ENCODE measurements around the gene MYO10.

The MYO10 gene

GRCh38 chr5:16914108-16914435, 22.0 kb downstream of the MYO10 start:
- DNase-seq = peak; percentile 20

GRCh38 chr5:16913187-16914107, 22.6 kb downstream of the MYO10 start:
- DNase-seq = no peak

GRCh38 chr5:16912080-16912479, 24.0 kb downstream of the MYO10 start:
- DNase-seq = no peak

GRCh38 chr5:16909464-16909863, 26.6 kb downstream of the MYO10 start:
- DNase-seq = peak; percentile 74

GRCh38 chr5:16907270-16907669, 28.8 kb downstream of the MYO10 start:
- no peak for DNase-seq

GRCh38 chr5:16906255-16906654, 29.8 kb downstream of the MYO10 start:
- no peak for DNase-seq

GRCh38 chr5:16903480-16904300, 32.4 kb downstream of the MYO10 start:
- DNase-seq = no peak

- DNase-seq = no peak
These were observed 33.2 kb downstream of the MYO10 start for GRCh38 chr5:16902846-16903245.

GRCh38 chr5:16901021-16901644, 35.0 kb downstream of the MYO10 start:
- DNase-seq = no peak

GRCh38 chr5:16899171-16899570, 36.9 kb downstream of the MYO10 start:
- DNase-seq = no peak

- DNase-seq = no peak
These were observed 38.3 kb downstream of the MYO10 start for GRCh38 chr5:16897800-16898199.

- DNase-seq = peak; percentile 9
These were observed 38.8 kb downstream of the MYO10 start for GRCh38 chr5:16897284-16897704.

GRCh38 chr5:16896767-16897166, 39.3 kb downstream of the MYO10 start:
- DNase-seq = no peak

- DNase-seq = peak; percentile 77
These were observed 41.6 kb downstream of the MYO10 start for GRCh38 chr5:16894236-16895057.

- DNase-seq = no peak
These were observed 45.1 kb downstream of the MYO10 start for GRCh38 chr5:16891033-16891432.

- DNase-seq = no peak
These were observed 46.0 kb downstream of the MYO10 start for GRCh38 chr5:16889972-16890519.

- DNase-seq = peak; percentile 25
These were observed 46.7 kb downstream of the MYO10 start for GRCh38 chr5:16889203-16889971.

GRCh38 chr5:16888694-16889124, 47.4 kb downstream of the MYO10 start:
- no peak for DNase-seq

- DNase-seq = no peak
These were observed 49.2 kb downstream of the MYO10 start for GRCh38 chr5:16886793-16887345.

- no peak for DNase-seq
These were observed 49.7 kb downstream of the MYO10 start for GRCh38 chr5:16886366-16886736.

Data from NCI-H2029 (cell line).